Measurements from ENCODE around the gene XRCC4.

- TF ChIP-seq, protein P1, sequence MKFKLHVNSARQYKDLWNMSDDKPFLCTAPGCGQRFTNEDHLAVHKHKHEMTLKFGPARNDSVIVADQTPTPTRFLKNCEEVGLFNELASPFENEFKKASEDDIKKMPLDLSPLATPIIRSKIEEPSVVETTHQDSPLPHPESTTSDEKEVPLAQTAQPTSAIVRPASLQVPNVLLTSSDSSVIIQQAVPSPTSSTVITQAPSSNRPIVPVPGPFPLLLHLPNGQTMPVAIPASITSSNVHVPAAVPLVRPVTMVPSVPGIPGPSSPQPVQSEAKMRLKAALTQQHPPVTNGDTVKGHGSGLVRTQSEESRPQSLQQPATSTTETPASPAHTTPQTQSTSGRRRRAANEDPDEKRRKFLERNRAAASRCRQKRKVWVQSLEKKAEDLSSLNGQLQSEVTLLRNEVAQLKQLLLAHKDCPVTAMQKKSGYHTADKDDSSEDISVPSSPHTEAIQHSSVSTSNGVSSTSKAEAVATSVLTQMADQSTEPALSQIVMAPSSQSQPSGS (CRISPR knock-in tag; IDR thresholded peaks at IDR 0.05) = no peak
- TF ChIP-seq, protein P2, sequence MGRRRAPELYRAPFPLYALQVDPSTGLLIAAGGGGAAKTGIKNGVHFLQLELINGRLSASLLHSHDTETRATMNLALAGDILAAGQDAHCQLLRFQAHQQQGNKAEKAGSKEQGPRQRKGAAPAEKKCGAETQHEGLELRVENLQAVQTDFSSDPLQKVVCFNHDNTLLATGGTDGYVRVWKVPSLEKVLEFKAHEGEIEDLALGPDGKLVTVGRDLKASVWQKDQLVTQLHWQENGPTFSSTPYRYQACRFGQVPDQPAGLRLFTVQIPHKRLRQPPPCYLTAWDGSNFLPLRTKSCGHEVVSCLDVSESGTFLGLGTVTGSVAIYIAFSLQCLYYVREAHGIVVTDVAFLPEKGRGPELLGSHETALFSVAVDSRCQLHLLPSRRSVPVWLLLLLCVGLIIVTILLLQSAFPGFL (CRISPR knock-in tag; IDR thresholded peaks at IDR 0.05) = no peak
Observed at GRCh38 chr5:83036991-83037575, 40.3 kb upstream of the XRCC4 start.
